Gastrocnemius medialis (tissue), 4 donors: ENCODE measurements around the gene PLPP1. TPM values are rescaled to one million over a fixed set of nuclear protein-coding genes. Genes with fewer than 3 reads are reported as not detected.
"Not testable (repeated sequence)": the region's sequence is repeated elsewhere in the genome, so short reads cannot be mapped to it uniquely, and the experiment has no call there.

ENCODE experiments used
- ATAC-seq, 2 donors: fragments of 150-250 bp; one replicate each; pipeline ENCODE4 v1.9.1; 2016
- DNase-seq, 2 donors: peaks; one replicate each; pipeline ENCODE4 v3.0.0-alpha.2; 2019
- H3K27ac ChIP-seq, 4 donors: fragments of 200-600 bp; sonication (generic); 1 replicate in 1 of 4; 2 replicates in 3 of 4; pipeline ENCODE4 v1.5.1; 2016 to 2018; ENCODE audit warnings: mild to moderate bottlenecking in 2 of 4, moderate library complexity in 1 of 4
- H3K27me3 ChIP-seq, 3 donors: fragments of 200-600 bp; sonication (generic) in 2 of 3; 1 replicate in 1 of 3; 2 replicates in 2 of 3; pipeline versions ENCODE4 v1.5.1 to v1.6.0; 2016 to 2019; ENCODE audit warnings: mild to moderate bottlenecking in 1 of 3, moderate library complexity in 1 of 3
- H3K36me3 ChIP-seq, 2 donors: fragments of 200-600 bp; sonication (generic) in 1 of 2; one replicate each; pipeline ENCODE4 v1.5.1; 2017 to 2018
- H3K4me1 ChIP-seq, 2 donors: fragments of 200-600 bp; sonication (generic) in 1 of 2; one replicate each; pipeline ENCODE4 v1.5.1; 2016 to 2017; ENCODE audit warnings: mild to moderate bottlenecking in 2 of 2
- H3K4me3 ChIP-seq, 4 donors: fragments of 200-600 bp; sonication (generic) in 3 of 4; 1 replicate in 1 of 4; 2 replicates in 3 of 4; pipeline ENCODE4 v1.5.1; 2016 to 2019; ENCODE audit warnings: mild to moderate bottlenecking in 2 of 4
- H3K9me3 ChIP-seq, 3 donors: fragments of 200-600 bp; sonication (generic) in 2 of 3; 1 replicate in 1 of 3; 2 replicates in 2 of 3; pipeline ENCODE4 v1.5.1; 2016 to 2019
- POLR2A ChIP-seq, 2 donors: fragments of 450-650 bp; IDR thresholded peaks; one replicate each; pipeline ENCODE4 v1.6.1; 2017; ENCODE audit warnings: antibody characterized with exemption in 2 of 2, mild to moderate bottlenecking in 2 of 2, moderate library complexity in 2 of 2
- in situ Hi-C, 4 donors: fragments of 200-750 bp; cut with MboI; loops; one replicate each; pipeline versions ENCODE4 v1.15.0 to v1.8.0; 2017; ENCODE audit warnings: low sequenced_read_pairs in 4 of 4
- intact Hi-C: fragments of 100-400 bp; cut with DNase I; formaldehyde crosslinking; loops from one replicate; pipeline ENCODE4 v1.15.1; 2023; ENCODE audit warnings: low total_unique reads
- total RNA-seq, 4 donors: library from RNA; depleted of rRNA; stranded (reverse); fragments of >200 nt; gene quantifications; one replicate each; pipeline versions ENCODE4 v1.1.0 to v1.2.3, GENCODE V29; 2016
- TF ChIP-seq, protein P1 (sequence below), 5 experiments: fragments of 450-650 bp in 3 of 5; fragments of 200-600 bp in 2 of 5; sonication (generic) in 2 of 5; IDR thresholded peaks in 4 of 5; conservative IDR thresholded peaks in 1 of 5; 1 replicate in 4 of 5; 2 replicates in 1 of 5; pipeline ENCODE4 v1.5.1; 2016 to 2019; ENCODE audit warnings: antibody characterized with exemption in 5 of 5, mild to moderate bottlenecking in 3 of 5, moderate library complexity in 3 of 5

The PLPP1 gene
- total RNA-seq, 4 donors from 2014 or later = 79.8 to 147 (median 91.5) TPM

DNA sequence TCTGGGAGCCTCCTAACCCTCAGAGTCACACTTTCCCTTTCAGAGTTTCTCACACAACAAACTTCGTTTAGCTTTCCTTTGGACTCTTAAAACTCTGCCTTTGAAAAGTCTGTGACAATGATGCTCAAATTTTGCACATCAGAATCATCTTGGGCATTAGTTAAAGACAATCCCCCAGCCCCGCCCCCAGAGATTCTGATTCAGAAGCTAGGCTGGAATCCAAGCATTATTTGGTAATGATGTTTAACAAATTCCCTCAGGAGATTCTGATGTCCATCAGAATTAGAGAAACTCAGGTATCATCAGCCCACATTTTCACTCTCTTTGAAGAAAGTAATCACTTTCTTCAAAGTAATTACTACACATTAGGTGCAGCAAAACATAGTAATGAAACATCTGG is 9.6 kb upstream of the PLPP1 start:
- Histone ChIP-seq H3K36me3 (no peaks in the 10 kb centered on the region), H3K4me3 (no peak overlapping the region), H3K9me3 (no peaks in the 10 kb centered on the region), H3K27ac (no peak overlapping the region), H3K27me3 (no peaks in the 10 kb centered on the region), H3K4me1 (peaks cover 0 to 9% of the 10 kb centered on the region in 2 donors)
- ATAC-seq (no peak), DNase-seq (no peak)
- intact Hi-C loops (no loop called here), in situ Hi-C loops (no loop called here)
- TF ChIP-seq, protein P1, sequence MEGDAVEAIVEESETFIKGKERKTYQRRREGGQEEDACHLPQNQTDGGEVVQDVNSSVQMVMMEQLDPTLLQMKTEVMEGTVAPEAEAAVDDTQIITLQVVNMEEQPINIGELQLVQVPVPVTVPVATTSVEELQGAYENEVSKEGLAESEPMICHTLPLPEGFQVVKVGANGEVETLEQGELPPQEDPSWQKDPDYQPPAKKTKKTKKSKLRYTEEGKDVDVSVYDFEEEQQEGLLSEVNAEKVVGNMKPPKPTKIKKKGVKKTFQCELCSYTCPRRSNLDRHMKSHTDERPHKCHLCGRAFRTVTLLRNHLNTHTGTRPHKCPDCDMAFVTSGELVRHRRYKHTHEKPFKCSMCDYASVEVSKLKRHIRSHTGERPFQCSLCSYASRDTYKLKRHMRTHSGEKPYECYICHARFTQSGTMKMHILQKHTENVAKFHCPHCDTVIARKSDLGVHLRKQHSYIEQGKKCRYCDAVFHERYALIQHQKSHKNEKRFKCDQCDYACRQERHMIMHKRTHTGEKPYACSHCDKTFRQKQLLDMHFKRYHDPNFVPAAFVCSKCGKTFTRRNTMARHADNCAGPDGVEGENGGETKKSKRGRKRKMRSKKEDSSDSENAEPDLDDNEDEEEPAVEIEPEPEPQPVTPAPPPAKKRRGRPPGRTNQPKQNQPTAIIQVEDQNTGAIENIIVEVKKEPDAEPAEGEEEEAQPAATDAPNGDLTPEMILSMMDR (IDR thresholded peaks at IDR 0.05 in 4 of 5, conservative IDR thresholded peaks at IDR 0.05 in 1 of 5) = no peak
- no peak for TF ChIP-seq POLR2A (IDR thresholded peaks at IDR 0.05)

DNA sequence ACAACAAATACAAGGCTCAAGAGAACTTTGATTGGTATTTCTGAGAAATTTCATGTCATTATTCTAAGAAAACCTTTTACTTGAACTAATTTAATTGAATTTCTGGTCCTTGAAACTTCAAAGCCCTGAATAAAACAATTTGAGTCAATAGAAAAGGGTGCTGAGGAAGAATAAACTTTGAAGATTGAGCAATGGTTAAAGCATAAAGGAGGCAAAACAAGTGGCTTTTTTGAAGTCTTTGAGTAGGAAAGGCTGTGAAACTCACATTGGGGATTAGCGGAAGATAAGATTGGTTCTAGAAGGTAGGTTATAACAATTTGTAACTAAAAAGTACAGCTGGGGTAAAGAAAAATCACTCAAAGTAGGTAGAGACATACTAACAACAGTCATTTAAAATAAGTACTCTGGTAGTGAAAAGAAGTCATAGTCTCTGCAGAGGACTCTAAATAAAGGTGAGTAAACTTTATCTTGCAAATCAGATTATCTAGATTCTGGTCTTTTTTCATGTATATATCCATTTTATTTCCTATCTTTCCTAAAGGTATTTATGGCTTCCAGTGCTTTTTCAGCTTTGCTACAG is 6.4 kb upstream of the PLPP1 start:
- no peak for DNase-seq
- Histone ChIP-seq H3K9me3 (no peaks in the 10 kb centered on the region), H3K4me1 (peaks cover 0 to 10% of the 10 kb centered on the region in 2 donors), H3K27me3 (no peaks in the 10 kb centered on the region), H3K36me3 (no peaks in the 10 kb centered on the region), H3K4me3 (no peak overlapping the region), H3K27ac (no peak overlapping the region)
- in situ Hi-C loops = no loop called here
- intact Hi-C loops = no loop called here
- no peak for ATAC-seq
- no peak for TF ChIP-seq POLR2A (IDR thresholded peaks at IDR 0.05)
- TF ChIP-seq, protein P1 (IDR thresholded peaks at IDR 0.05 in 4 of 5, conservative IDR thresholded peaks at IDR 0.05 in 1 of 5) = no peak

DNA sequence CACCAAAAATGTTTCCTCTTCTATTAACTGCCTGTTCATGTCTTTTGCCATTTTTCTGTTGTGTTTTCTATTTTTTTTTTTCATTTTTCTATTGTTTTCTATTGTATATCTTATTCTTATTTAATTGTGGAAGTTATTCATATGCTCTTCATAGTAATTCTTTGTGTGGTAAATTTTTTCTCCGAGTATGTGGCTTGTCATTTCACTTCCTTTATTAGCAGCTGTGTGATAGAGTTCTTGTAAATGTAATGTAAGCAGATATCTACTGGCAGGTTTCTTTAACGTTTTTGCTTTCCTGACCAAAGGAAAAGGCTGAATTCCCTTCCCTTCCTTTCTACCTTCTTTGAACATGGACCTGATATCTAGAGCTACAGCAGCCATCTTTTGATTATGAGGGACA is 5.8 kb upstream of the PLPP1 start:
- Histone ChIP-seq H3K4me1 (peaks cover 0 to 17% of the 10 kb centered on the region in 2 donors), H3K36me3 (no peaks in the 10 kb centered on the region), H3K27ac (peak overlapping the region in 1 of 4 donors; percentile 8), H3K4me3 (no peak overlapping the region), H3K27me3 (no peaks in the 10 kb centered on the region), H3K9me3 (no peaks in the 10 kb centered on the region)
- in situ Hi-C loops = no loop called here
- TF ChIP-seq, protein P1 (IDR thresholded peaks at IDR 0.05 in 4 of 5, conservative IDR thresholded peaks at IDR 0.05 in 1 of 5) = no peak
- no peak for TF ChIP-seq POLR2A (IDR thresholded peaks at IDR 0.05)
- DNase-seq (no peak), ATAC-seq (no peak)
- intact Hi-C loops = no loop called here

DNA sequence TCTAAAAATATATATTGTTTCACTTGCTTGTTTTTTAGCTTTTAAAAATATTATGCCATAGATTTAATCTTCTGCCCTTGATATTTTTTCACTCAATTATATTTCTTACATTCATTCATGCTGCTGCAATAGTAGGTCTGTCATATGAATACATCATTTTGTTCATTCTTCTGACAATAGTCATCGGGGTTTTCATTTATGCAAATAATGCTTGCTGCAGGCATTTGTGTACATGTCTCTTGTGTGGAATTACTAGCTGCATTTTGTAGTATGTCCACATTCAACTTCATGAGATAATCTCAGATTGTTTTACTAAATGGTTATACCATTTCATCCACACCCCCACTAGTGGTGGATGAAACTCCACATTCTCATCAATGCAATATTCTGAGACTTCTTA is 5.3 kb upstream of the PLPP1 start:
- intact Hi-C loops (no loop called here), in situ Hi-C loops (no loop called here)
- H3K4me3 ChIP-seq = no peak overlapping the region
- no peaks in the 10 kb centered on the region for H3K36me3 ChIP-seq
- ATAC-seq = no peak
- no peak overlapping the region for H3K27ac ChIP-seq
- H3K4me1 ChIP-seq = peaks cover 0 to 21% of the 10 kb centered on the region in 2 donors
- H3K27me3 ChIP-seq = no peaks in the 10 kb centered on the region
- no peaks in the 10 kb centered on the region for H3K9me3 ChIP-seq
- TF ChIP-seq, protein P1 (IDR thresholded peaks at IDR 0.05 in 4 of 5, conservative IDR thresholded peaks at IDR 0.05 in 1 of 5) = no peak
- TF ChIP-seq POLR2A (IDR thresholded peaks at IDR 0.05) = no peak
- DNase-seq = no peak

DNA sequence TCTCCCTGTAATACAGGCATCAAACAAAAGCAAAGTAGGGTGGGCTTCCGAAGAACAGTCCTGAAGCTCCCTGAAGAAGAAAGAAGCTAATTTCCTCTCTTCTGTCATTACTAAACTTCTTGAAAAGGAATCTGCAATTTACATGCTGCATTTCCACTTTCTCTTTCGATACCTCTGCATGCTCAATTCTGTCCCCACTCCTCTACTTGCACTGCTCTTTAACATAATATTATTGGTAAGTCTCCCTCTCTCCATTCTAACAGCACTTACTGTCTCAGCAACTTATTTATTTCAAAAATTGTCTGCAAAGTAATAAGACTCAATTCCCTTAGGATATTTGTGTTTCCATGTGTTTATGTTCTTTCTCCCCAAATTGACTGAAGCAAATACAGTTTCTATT is 3.9 kb upstream of the PLPP1 start:
- no peak for ATAC-seq
- Histone ChIP-seq H3K27ac (peak overlapping the region in 2 of 4 donors; percentile 11 to 40), H3K36me3 (no peaks in the 10 kb centered on the region), H3K27me3 (no peaks in the 10 kb centered on the region), H3K4me1 (peaks cover 0 to 21% of the 10 kb centered on the region in 2 donors), H3K4me3 (peak overlapping the region in 1 of 4 donors; percentile 2), H3K9me3 (no peaks in the 10 kb centered on the region)
- no peak for DNase-seq
- TF ChIP-seq, protein P1 (IDR thresholded peaks at IDR 0.05 in 4 of 5, conservative IDR thresholded peaks at IDR 0.05 in 1 of 5) = no peak
- intact Hi-C loops = loop anchor here (5.0 to 10.0 kb wide), 3 partner anchors 39 to 234 kb away; partner anchors contain the start of genes DHX29 and MTREX
- in situ Hi-C loops = loop anchor here in 1 of 4 donors (5.0 kb wide), 1 partner anchor 59 kb away; no protein-coding TSS in a partner anchor

DNA sequence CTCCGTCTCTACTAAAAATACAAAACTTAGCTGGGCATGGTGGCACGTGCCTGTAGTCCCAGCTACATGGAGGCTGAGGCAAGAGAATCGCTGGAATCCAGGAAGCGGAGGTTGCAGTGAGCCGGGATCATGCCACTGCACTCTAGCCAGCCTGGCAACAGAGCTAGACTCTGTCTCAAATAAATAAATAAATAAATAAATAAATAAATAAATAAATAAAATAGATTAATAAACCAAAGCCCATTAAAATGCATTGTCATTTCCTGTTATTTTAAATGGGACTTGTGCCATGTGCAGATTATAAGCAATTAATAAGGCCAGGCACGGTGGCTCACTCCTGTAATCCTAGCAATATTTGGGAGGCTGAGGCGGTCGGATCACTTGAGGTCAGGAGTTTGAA is 2.6 kb upstream of the PLPP1 start:
- not testable (repeated sequence) for ATAC-seq, H3K27ac ChIP-seq, H3K27me3 ChIP-seq, DNase-seq, H3K4me3 ChIP-seq, H3K36me3 ChIP-seq, H3K9me3 ChIP-seq
- intact Hi-C loops (loop anchor here (5.0 to 10.0 kb wide), 3 partner anchors 40 to 233 kb away; partner anchors contain the start of genes DHX29 and MTREX), in situ Hi-C loops (loop anchor here in 1 of 4 donors (5.0 kb wide), 1 partner anchor 60 kb away; no protein-coding TSS in a partner anchor)
- peaks cover 9 to 32% of the 10 kb centered on the region in 2 donors for H3K4me1 ChIP-seq
